HG02571 (cell line): ENCODE data around the gene SH2B3.
"Not testable (repeated sequence)": the region's sequence is repeated elsewhere in the genome, so short reads cannot be mapped to it uniquely, and the experiment has no call there.

Source experiments
- ATAC-seq: cut with Tn5 transposase; IDR thresholded peaks from one replicate; pipeline ENCODE4 v1.9.1; 2021; ENCODE audit warnings: mild to moderate bottlenecking, moderate library complexity; ENCODE audit not compliant: unreplicated experiment

The SH2B3 gene

GRCh38 chr12:111405859-111406473 lies at the start of gene SH2B3:
Gene SH2B3 (plus strand): TSS chr12:111405923. CDS start chr12:111418146, 12,223 bp downstream.
- ATAC-seq = peak; percentile 2

DNA sequence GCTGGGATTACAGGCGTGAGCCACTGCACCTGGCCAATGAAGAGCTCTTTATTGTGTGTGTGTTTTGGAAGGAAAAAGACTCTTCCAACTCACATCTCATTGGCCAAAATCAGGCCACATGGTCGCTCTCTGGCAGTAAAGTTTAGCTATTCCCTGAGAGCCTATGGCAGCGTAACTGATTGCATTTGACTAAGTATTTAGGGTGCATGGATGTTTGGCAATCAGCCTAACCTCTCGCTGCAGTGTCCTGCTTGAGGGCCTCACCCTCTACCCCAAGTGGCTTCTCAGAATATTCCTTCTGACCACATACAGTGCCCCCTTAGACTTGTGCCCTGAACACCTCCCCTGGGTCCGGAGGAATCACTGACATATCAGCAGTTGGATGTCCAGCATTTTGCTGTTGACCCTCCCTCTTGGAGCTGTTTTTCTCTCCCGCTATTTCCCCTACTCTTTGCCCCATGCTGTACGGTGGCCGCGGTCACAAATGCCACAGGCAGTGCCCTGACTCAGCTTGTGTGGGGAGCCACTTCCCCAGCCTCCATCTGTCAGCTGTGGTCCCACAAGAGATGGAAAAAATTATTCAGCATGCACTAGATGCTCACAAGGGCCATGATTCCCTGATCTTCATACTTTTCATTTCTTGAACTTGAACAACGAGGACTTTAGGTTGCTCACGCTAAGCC lies 46.4 kb upstream of the SH2B3 start:
- no peak for ATAC-seq

DNA sequence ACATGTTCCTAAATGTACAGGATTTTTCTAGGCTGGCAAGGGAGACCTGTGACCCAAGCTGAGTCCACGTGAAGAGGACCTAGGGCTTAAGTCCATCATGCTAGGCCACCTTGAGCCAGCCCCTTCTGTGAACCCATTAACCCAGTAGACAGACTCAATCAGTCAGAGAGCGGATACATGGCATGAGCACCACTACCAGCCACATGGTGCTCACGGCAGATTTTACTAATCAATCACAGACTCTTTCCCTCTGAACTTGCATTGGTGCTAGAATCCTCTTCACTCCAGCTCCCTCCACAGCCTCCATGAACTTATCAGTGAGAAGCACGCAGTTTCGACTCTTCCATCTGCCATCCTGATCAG lies 45.8 kb upstream of the SH2B3 start:
- ATAC-seq = no peak

- ATAC-seq = no peak
These were observed 45.3 kb upstream of the SH2B3 start for GRCh38 chr12:111360325-111360930.

- ATAC-seq = no peak
These were observed 44.5 kb upstream of the SH2B3 start for GRCh38 chr12:111361073-111361716.

- ATAC-seq = no peak
These were observed 43.8 kb upstream of the SH2B3 start for GRCh38 chr12:111361717-111362576.

GRCh38 chr12:111362687-111363475 lies 42.8 kb upstream of the SH2B3 start:
- ATAC-seq = no peak

DNA sequence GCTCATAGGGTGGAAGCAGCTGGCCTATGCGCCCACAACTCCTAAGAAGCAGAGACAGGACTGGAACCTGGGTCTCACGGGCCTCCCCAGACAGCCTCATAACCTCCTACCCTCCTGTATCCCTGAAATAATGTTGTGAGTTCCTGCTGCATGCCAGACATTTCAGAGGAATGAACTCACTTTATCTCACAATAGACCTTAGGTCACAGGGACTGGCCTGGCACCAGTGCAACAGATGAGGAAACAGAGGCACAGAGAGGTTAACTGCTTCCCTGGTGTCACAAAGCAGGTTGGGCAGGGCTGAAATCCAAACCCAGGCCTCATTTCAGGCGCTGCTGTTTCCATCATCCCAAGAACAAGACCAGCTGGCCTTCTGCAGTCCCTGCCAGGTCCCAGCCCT lies 42.1 kb upstream of the SH2B3 start:
- no peak for ATAC-seq

GRCh38 chr12:111366075-111366474 lies 39.6 kb upstream of the SH2B3 start:
- no peak for ATAC-seq

DNA sequence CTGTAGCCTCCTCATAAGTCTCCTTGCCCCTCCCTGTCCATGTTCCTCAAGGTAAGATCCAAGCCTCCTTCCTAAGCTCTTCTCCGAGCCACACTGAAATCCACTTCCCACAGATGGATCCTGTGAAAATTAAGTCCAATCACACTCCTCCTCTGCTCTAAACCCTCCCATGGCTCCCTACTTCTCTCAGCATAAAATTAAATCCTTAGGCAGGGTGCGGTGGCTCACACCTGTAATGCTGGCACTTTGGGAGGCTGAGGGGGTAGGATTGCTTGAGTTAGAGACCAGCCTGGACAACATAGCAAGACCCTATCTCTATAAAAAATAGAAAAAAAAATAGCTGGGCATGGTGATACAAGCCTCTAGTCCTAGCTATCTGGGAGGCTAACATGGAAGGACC lies 39.1 kb upstream of the SH2B3 start:
- ATAC-seq = no peak

GRCh38 chr12:111367661-111368221 lies 38.0 kb upstream of the SH2B3 start:
- ATAC-seq = no peak

DNA sequence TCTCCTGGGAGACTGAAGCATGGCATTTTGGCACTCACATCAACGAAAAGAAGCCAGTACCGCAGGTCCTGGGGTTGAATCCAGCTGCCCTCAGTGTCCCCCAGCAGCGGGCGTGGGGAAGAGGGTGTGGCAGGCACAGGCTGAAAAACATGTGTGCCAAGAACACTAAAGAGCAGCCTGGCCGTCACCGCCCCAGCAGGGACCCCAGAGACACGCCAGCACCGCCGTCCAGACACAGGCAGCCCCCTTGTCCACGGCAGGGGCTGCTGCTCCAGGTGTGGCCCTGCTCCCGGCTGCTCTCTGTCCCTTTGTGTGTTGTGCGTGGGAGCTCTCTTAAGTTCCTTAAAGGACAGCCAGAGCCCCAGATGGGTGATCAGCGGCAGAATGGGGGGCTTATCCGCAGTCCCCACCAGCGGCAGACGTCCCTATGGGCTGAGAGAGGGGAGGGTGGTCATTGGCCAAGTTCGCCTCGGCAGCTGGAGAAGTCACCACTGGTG lies 37.4 kb upstream of the SH2B3 start:
- ATAC-seq = no peak

DNA sequence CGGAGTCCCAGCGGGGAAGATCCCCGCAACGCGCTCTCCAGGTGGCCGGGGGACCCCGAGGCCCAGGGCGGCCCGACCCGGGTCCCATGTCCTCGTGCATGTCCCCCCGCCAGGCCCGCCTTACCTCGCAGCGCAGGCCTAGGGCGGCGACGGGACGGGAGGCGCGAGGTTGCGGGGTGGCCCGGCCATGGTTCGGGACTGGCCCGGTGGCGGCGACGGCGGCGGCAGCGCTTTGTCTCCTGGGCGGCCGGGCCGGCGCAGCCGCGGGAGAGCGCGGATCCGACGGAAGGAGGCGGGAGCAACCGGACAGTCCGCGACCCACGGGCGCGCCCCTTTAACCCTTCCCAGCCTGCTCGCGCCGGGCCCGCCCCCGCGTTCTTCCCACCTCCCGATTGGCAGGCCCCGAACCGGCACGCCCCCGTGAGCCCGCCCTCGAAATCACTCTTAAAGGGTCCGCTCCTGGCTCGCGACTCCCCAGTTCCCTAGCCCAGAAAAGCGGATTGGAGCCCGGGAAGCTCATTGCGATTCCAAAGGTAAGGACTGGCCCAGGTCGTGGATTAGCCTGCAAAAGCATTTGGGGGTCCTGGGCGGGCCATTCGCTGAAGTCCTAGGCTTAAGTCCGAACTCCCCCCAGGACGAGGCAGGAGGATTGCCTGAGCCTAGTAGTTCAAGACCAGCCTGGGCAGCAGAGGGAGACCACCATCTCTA lies 36.8 kb upstream of the SH2B3 start, which contains the start of gene PHETA1:
PHETA1 (minus strand) TSS at position 308 of the 708 bp plus-strand sequence. CDS start 5,668 bp downstream, outside the sequence.
- peak; percentile 94 for ATAC-seq

DNA sequence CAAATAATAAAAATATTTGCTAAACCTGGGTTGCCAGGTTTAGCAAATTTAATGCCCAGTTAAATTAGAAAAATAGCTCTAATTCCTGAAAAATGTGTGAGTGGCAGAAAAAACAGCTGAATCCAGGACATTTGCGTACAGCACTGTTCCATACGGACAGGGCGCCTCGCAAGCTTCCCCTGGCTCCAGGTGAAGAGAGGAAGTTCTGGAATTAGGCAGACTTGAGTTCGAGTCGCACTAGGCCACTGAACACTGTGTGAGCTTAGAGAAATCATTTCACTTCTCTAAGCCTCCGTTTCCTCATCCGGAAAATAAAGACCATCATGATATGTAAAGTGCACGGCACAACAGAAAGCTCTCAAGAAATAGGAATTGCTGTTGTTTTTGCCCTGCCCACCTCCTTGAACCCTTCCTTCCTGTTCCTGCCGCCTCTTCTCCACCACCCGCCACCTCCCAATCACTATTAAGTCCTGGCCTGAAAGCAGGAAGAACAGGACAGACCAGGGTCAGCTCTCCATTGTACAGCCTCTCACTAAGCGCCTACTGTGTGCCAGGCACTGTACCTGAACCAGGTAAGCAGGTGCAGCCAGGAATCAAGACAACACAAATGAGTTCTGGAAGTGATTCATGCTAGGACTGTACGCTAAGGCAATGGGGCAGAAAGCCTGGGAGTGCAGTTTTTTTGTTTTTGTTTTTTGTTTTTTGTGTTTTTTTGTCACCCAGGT lies 36.1 kb upstream of the SH2B3 start:
- no peak for ATAC-seq

DNA sequence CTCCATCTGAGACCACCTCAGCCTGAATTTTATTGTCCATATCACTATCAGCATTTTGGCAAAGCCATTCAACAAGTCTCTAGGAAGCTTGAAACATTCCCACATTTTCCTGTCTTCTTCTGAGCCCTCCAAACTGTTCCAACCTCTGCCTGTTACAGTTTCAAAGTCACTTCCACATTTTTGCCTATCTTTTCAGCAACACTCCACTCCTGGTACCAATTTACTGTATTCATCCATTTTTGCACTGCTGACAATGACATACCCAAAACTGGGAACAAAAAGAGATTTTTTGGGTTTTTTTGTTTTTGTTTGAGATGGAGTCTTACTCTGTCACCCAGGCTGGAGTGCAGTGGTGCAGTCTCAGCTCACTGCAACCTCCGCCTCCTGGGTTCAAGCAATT lies 32.5 kb upstream of the SH2B3 start:
- ATAC-seq = not testable (repeated sequence)

GRCh38 chr12:111377440-111377839 lies 28.3 kb upstream of the SH2B3 start:
- no peak for ATAC-seq

DNA sequence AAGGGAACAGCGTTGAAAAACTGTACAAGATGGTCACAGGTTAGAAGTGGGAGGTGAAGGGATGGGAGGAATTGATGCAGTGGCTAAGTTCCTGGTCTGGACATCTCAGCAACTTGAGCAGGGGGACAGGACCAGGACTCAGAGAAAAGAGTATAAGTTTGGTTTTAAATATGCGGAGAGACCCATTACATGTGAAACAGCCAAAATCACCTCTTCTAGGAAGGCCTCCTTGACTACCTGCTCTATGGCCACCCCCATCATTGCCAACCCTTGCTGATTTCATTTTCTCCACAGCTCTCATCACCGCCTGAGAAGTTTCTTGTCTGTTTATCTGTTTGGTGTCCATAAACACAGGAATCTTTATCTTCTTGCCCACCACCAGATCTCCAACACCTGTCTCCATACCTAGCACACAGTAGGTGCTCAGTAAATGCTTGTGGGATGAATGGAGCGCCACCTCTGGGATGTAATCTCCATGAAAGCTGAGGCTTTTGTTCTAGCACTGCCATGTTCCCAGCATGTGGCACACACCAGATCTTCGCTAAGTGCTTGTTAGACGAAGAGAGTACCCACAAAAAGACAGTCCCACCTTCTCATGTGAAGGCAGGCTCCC lies 25.7 kb upstream of the SH2B3 start:
- no peak for ATAC-seq

GRCh38 chr12:111384596-111384995 lies 21.1 kb upstream of the SH2B3 start:
- ATAC-seq = no peak
